RWPE1 (cell line): Measurements from ENCODE around the gene RPP40.

Experiments
- CTCF ChIA-PET: fragments of 350-600 bp; sonication (Branson Sonifier 250); formaldehyde crosslinking; extraction: SDS; loops from one replicate; lab custom pipeline; 2021; lab: Yijun Ruan, JAX
- POLR2A ChIA-PET: fragments of 400-600 bp; formaldehyde crosslinking; extraction: SDS; loops from one replicate; lab custom pipeline; 2020; ENCODE audit warnings: antibody characterized with exemption; ENCODE audit not compliant: low non-redundant PET; lab: Yijun Ruan, JAX
- DNase-seq: peaks from one replicate; pipeline ENCODE4 v3.0.0; 2012; ENCODE audit warnings: low spot score
- H3K27ac ChIP-seq: fragments of 450-650 bp; 2 replicates; pipeline ENCODE4 v1.5.1; 2017
- TF ChIP-seq, protein P1 (sequence below): fragments of 450-650 bp; conservative IDR thresholded peaks from 2 replicates; pipeline ENCODE4 v1.5.1; 2017; ENCODE audit warnings: low read depth, mild to moderate bottlenecking

The RPP40 gene

DNA sequence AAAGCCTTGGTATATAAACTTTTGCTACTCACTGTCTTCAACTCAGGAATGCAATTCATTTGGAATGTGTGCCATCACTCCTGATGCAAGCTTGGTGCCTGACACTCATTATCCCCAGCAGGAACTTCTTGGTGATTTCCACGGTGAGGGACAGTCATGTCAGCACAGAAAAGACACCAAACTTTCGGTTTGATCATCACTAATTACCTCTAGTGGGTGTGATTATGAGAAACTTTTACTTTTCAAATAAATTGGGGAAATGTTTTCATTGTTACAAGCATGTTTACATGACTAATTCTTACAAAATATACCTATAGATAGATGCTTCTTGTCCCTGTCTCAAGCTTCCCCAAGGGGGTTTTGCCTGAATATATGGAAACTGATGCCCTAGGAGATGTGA is 40.9 kb downstream of the RPP40 start:
- ChIA-PET CTCF (interaction anchor here (0.7 to 0.8 kb wide), 2 partner anchors 21 to 216 kb away, joined by 3 to 4 read pairs; no protein-coding TSS in a partner anchor), POLR2A (no interaction called here)
- TF ChIP-seq, protein P1, sequence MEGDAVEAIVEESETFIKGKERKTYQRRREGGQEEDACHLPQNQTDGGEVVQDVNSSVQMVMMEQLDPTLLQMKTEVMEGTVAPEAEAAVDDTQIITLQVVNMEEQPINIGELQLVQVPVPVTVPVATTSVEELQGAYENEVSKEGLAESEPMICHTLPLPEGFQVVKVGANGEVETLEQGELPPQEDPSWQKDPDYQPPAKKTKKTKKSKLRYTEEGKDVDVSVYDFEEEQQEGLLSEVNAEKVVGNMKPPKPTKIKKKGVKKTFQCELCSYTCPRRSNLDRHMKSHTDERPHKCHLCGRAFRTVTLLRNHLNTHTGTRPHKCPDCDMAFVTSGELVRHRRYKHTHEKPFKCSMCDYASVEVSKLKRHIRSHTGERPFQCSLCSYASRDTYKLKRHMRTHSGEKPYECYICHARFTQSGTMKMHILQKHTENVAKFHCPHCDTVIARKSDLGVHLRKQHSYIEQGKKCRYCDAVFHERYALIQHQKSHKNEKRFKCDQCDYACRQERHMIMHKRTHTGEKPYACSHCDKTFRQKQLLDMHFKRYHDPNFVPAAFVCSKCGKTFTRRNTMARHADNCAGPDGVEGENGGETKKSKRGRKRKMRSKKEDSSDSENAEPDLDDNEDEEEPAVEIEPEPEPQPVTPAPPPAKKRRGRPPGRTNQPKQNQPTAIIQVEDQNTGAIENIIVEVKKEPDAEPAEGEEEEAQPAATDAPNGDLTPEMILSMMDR: no peak
- no peak overlapping the region for H3K27ac ChIP-seq
- no peak for DNase-seq

DNA sequence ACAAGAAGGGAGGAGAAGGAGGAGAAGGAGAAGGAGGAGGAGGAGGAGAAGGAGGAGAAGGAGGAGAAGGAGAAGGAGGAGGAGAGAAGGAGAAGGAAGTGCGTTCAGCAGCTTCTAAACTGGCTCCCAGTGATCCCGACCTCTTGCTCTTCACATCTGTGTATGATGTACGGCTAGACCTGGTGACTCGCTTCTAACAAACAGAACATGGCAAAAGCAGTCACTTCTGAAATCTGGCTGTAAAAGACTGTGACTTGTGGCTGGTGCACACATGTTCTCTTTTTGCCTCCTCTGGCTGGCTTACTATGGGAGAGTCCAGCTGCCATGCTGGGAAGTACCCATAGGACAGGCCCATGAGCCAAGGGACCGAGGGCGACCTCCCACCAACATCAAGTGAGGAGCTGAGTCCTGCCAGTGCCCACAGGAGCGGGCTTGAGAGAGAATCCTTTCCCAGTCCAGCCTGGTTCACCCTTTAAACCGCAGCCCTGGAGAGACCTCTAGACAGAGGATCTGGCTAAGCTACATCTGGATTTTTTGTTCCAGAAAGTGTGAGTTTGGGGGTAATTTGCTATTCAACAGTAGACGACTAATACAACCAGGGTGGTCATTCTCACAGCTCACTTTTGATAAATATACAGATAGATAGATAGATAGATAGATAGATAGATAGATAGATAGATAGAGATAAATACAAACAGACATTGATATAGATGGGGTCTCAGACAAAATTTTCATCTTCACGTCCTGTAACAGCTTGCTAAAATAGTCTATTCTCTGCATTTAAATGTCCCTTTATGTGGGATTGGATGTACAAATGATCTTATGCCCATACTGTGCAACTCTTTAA is 42.3 kb downstream of the RPP40 start:
- ChIA-PET POLR2A (no interaction called here), CTCF (interaction anchor here (0.7 kb wide), 1 partner anchor 305 kb away, joined by 3 read pairs; no protein-coding TSS in a partner anchor)
- TF ChIP-seq, protein P1: no peak
- H3K27ac ChIP-seq: no peak overlapping the region
- no peak for DNase-seq

DNA sequence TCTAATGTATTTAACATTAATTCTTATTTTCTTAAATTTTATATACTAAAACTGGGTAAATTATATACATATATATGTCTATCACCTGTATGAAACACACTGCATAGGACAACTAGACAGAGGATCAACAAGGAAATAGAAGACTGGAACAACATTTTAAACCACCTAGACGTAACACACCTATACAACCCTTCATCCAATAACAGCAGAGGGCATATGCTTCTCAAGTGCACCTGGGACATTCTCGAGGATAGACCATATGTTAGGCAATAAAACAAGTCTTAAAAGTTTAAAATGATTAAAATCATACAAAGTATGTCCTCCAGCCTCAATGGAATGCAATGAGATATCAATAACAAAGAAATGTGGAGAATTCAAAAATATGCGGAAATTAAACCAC is 45.2 kb downstream of the RPP40 start:
- ChIA-PET CTCF (interaction anchor here (1.1 kb wide), 1 partner anchor 13 kb away, joined by 7 read pairs; no protein-coding TSS in a partner anchor), POLR2A (no interaction called here)
- H3K27ac ChIP-seq: no peak overlapping the region
- no peak for DNase-seq
- TF ChIP-seq, protein P1: no peak

DNA sequence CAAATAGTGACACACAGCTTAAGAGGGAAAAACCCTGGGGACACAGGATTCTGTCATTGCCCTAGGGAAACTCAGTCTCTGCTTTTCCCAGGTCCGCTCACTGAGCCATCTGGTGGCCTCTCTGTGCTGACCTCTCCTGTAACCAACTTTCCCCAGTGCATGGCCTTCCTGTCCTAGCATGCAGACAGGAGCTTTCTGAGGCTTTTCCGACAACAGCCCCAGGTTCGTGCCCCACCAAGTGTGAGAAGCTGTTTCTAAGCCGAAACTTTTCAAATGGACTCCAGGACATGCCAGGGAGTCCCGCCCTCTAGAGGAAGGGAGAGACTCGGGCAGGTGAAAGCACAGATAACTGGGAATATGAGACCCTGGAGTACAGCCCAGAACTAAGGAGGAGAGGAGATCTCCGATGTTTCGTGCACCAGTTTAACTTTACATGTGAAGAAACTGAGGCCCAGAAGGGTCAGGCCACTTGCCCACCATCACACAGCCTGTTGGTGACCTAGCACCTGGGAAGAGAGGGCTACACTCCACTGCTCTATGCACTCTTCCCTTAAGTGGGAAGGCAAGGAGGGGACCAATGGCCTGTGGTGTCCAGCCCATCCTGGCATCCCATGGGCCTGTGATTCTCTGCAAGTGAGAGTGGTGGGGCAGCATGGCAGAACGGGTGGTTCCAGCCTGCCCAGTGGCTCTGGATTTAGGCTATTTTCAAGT is 46.2 kb downstream of the RPP40 start:
- DNase-seq: peak; percentile 13
- ChIA-PET CTCF (interaction anchor here (0.6 to 0.7 kb wide), 4 partner anchors 14 to 770 kb away, joined by 3 to 4 read pairs (median 3); no protein-coding TSS in a partner anchor), POLR2A (no interaction called here)
- TF ChIP-seq, protein P1: no peak
- H3K27ac ChIP-seq: no peak overlapping the region

DNA sequence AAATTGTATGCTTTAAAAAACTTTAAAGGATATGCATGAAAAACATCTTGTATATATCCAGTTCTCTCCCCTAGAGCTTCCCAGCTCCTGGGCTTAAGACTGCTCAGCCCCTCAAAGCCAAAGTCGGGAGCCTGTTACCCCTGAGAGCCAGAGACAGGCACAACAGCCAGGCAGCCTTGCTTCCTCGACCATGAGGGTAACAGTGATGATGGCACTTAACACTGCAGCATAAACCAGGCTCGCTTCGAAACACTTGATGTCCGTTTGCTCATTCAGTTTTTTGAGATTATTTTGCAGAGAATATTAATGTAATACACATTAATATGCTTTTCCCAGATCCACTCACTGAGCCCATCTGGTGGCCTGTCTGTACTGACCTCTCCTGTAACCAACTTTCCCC is 47.2 kb downstream of the RPP40 start:
- H3K27ac ChIP-seq: no peak overlapping the region
- CTCF ChIA-PET: interaction anchor here (0.7 kb wide), 1 partner anchor 643 kb away, joined by 3 read pairs; no protein-coding TSS in a partner anchor
- POLR2A ChIA-PET: no interaction called here
- TF ChIP-seq, protein P1: no peak
- no peak for DNase-seq

DNA sequence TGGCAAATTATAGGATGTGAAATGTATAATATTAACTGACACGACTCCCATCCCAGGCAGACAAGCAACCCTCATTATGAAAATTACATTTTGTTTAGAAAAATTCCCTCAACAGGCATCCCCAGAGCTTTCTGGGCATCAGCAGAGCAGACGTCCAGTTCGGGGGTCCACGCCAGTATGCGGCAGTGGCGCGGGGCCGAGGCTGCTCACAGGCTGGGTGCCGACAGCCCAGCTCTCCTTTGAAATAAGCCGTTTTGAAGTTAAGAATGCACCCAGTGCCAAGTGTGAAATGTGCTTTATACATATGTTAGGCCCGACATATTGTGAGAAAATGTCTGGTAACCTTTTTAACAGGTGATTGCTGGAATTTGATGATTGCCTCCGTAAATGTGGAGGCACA is 50.4 kb downstream of the RPP40 start:
- CTCF ChIA-PET: no interaction called here
- POLR2A ChIA-PET: no interaction called here
- DNase-seq: no peak
- no peak overlapping the region for H3K27ac ChIP-seq
- TF ChIP-seq, protein P1: no peak
